ENCODE measurements around the gene GPRC5A. TPM values are rescaled to one million over a fixed set of nuclear protein-coding genes. Genes with fewer than 3 reads are reported as not detected.

GPRC5A gene
- total RNA-seq, 3 donors from 2014 or later (not counting 1 experiment from before 2014, with no cell fraction given) = 0.09 to 0.28 TPM; not detected in 1

DNA sequence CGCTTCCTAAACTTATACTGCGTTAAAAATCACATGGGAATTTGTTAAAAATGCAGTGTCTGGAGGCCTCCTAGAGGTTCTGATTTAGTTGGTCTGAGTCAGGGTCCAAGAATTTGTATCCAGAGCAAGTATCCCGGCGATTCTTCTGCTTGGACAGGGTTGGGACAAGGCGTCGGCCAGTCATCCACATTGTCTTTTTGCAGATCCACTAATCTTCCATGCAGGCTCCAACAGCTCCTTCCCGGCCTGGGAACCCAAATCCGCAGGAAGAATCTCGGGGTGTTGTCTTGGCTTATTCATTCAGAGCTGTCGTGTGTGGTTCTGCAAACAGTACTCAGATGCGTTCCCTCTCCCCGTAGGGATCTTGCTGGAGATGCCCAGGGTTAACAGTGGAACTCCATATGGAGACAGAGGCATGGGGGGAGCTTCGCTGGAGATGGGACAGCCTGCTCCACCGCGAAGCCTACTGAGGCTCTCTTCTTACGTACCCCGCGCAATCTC, 35.3 kb downstream of the GPRC5A start:
- intact Hi-C loops (cut with micrococcal nuclease) = no loop called here
- no peaks in the 10 kb centered on the region for H3K9me3 ChIP-seq (ENCODE audit: control insufficient read depth, insufficient read depth, low read length)
- Mint-ChIP-seq H3K27me3 (ENCODE audit: low read depth in 2 of 2) (peaks cover 0 to 8% of the 10 kb centered on the region in 2 donors), H3K27ac (no peak overlapping the region), H3K36me3 (no peaks in the 10 kb centered on the region), H3K4me1 (no peaks in the 10 kb centered on the region), H3K9me3 (no peaks in the 10 kb centered on the region), H3K4me3 (no peak overlapping the region)
- H3K27ac ChIP-seq (ENCODE audit: low read length) = no peak overlapping the region
- DNase-seq (no peak), ATAC-seq (no peak)
- 88% methylated on average over 15 of the region's 18 CpGs for WGBS (ENCODE audit: insufficient coverage)
- H3K36me3 ChIP-seq (ENCODE audit: control insufficient read depth, insufficient read depth, low read length) = no peaks in the 10 kb centered on the region
- TF ChIP-seq, protein P1, sequence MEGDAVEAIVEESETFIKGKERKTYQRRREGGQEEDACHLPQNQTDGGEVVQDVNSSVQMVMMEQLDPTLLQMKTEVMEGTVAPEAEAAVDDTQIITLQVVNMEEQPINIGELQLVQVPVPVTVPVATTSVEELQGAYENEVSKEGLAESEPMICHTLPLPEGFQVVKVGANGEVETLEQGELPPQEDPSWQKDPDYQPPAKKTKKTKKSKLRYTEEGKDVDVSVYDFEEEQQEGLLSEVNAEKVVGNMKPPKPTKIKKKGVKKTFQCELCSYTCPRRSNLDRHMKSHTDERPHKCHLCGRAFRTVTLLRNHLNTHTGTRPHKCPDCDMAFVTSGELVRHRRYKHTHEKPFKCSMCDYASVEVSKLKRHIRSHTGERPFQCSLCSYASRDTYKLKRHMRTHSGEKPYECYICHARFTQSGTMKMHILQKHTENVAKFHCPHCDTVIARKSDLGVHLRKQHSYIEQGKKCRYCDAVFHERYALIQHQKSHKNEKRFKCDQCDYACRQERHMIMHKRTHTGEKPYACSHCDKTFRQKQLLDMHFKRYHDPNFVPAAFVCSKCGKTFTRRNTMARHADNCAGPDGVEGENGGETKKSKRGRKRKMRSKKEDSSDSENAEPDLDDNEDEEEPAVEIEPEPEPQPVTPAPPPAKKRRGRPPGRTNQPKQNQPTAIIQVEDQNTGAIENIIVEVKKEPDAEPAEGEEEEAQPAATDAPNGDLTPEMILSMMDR (IDR thresholded peaks at IDR 0.05) = no peak
- no peaks in the 10 kb centered on the region for H3K27me3 ChIP-seq (ENCODE audit: control insufficient read depth, insufficient read depth, low read length)
- H3K4me3 ChIP-seq (ENCODE audit: low read length) = no peak overlapping the region
- no peaks in the 10 kb centered on the region for H3K4me1 ChIP-seq (ENCODE audit: control insufficient read depth, insufficient read depth, low read length)

DNA sequence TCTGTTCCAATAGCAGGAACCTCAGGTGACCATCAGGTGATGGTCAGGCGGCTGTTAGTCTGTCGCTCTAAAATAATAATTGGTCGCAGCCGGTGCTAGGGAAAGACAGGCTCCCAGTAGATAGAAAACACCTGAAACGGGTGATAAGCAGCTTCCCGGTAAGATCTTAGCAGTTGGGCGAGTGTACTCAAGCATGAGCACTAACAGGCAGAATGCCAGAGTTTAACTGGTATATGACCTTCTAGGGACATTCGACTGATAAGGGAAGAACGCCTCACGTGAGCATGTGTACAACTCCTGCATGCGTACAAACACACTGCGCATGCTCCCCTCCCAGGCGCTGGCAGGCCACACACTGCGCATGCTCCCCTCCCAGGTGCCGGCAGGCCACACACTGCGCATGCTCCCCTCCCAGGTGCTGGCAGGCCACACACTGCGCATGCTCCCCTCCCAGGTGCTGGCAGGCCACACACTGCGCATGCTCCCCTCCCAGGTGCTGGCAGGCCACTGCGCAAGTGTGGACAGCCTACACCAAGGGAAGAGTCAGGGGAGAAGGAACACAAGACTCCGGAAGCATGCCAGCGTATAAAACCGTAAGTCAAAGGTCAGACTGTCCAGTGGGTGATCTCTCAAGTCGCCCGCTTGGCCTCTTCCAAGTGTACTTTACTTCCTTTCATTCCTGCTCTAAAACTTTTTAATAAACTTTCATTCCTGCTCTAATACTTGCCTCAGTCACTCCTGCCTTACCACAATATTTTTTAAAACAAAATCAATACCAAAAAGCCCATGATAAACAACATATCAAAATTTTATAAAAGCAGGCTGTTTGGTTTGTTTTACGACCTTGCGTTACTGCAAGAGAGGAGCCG, 36.1 kb downstream of the GPRC5A start:
- Histone ChIP-seq H3K27me3 (ENCODE audit: control insufficient read depth, insufficient read depth, low read length) (no peaks in the 10 kb centered on the region), H3K36me3 (ENCODE audit: control insufficient read depth, insufficient read depth, low read length) (no peaks in the 10 kb centered on the region), H3K4me3 (ENCODE audit: low read length) (no peak overlapping the region), H3K4me1 (ENCODE audit: control insufficient read depth, insufficient read depth, low read length) (no peaks in the 10 kb centered on the region), H3K9me3 (ENCODE audit: control insufficient read depth, insufficient read depth, low read length) (no peaks in the 10 kb centered on the region), H3K27ac (ENCODE audit: low read length) (no peak overlapping the region)
- Mint-ChIP-seq H3K27me3 (ENCODE audit: low read depth in 2 of 2) (peaks cover 0 to 8% of the 10 kb centered on the region in 2 donors), H3K36me3 (no peaks in the 10 kb centered on the region), H3K4me1 (no peaks in the 10 kb centered on the region), H3K27ac (no peak overlapping the region), H3K9me3 (no peaks in the 10 kb centered on the region), H3K4me3 (peak overlapping the region; percentile 62)
- DNase-seq (peak in 1 of 2 donors; percentile 72), ATAC-seq (peak in 1 of 3 donors; percentile 25)
- 87% methylated on average over 24 of the region's 27 CpGs for WGBS (ENCODE audit: insufficient coverage)
- TF ChIP-seq, protein P1 (IDR thresholded peaks at IDR 0.05) = no peak
- intact Hi-C loops (cut with micrococcal nuclease) = no loop called here

DNA sequence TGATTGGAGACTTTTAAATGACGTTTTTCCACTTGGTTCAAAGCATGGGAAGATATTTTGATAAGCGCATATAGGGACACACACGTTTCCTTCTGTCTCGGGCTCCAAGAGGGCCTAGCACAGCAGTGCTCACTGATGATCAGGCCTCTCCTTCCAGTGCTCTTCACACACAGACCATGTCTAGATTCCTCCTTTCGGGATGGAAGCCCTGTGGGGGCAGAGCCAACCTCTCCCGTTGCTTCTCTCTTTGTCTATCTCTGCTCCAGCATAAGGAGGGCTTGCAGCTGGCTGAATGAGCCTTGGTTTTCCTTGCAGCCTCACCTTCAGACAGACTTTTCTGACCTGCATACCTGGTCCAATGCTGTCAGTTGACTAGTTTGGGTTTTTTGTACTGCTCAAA, 38.3 kb downstream of the GPRC5A start:
- Mint-ChIP-seq H3K4me1 (no peaks in the 10 kb centered on the region), H3K36me3 (no peaks in the 10 kb centered on the region)
- WGBS (ENCODE audit: insufficient coverage) = 83% methylated on average over 6 of the region's 6 CpGs

More for the DNA sequence above, 38.3 kb downstream of the GPRC5A start:
- TF ChIP-seq, protein P1 (IDR thresholded peaks at IDR 0.05) = no peak
- H3K27ac Mint-ChIP-seq = no peak overlapping the region
- DNase-seq (no peak), ATAC-seq (no peak)
- H3K4me3 Mint-ChIP-seq = no peak overlapping the region
- H3K9me3 Mint-ChIP-seq = no peaks in the 10 kb centered on the region
- no peaks in the 10 kb centered on the region for H3K27me3 ChIP-seq (ENCODE audit: control insufficient read depth, insufficient read depth, low read length)
- intact Hi-C loops (cut with micrococcal nuclease) = no loop called here
- no peaks in the 10 kb centered on the region for H3K36me3 ChIP-seq (ENCODE audit: control insufficient read depth, insufficient read depth, low read length)
- H3K4me1 ChIP-seq (ENCODE audit: control insufficient read depth, insufficient read depth, low read length) = no peaks in the 10 kb centered on the region
- no peak overlapping the region for H3K27ac ChIP-seq (ENCODE audit: low read length)
- H3K27me3 Mint-ChIP-seq (ENCODE audit: low read depth in 2 of 2) = peaks cover 0 to 9% of the 10 kb centered on the region in 2 donors
- no peaks in the 10 kb centered on the region for H3K9me3 ChIP-seq (ENCODE audit: control insufficient read depth, insufficient read depth, low read length)
- no peak overlapping the region for H3K4me3 ChIP-seq (ENCODE audit: low read length)
